Measurements from ENCODE around the gene OSBPL8. TPM values are rescaled to one million over a fixed set of nuclear protein-coding genes. Genes with fewer than 3 reads are reported as not detected.
"Not testable (repeated sequence)": the region's sequence is repeated elsewhere in the genome, so short reads cannot be mapped to it uniquely, and the experiment has no call there.

Gene OSBPL8
- total RNA-seq, 1 experiment from 2014 or later = 81.7 TPM

DNA sequence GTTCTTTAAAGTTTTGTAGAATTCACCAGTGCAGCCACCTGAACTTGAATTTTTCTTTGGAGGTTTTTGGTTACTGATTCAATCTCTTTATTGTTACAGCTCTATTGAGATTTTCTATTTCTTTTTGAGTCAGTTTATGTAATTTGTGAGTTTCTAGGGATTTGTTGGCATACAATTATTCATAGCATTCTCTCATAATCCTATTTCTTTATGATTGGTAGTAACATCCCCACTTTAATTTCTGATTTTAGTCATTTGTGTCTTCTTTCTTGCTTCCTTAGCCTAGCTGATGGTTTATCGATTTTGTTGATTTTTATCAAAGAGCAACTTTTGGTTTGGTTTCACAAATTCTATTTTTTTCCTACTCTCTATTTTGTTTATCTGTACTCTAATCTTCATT is 193.4 kb downstream of the OSBPL8 start:
- ChIA-PET CTCF (no interaction called here), POLR2A (no interaction called here)
- no peak overlapping the region for H3K4me3 Mint-ChIP-seq
- no peak for ATAC-seq
- H3K9me3 Mint-ChIP-seq = no peaks in the 10 kb centered on the region; the same call in 1 of the 2 replicates
- no peak overlapping the region for H3K27ac Mint-ChIP-seq
- H3K27me3 Mint-ChIP-seq (ENCODE audit: low read depth) = no peaks in the 10 kb centered on the region
- DNase-seq (ENCODE audit: low spot score) = no peak
- H3K4me1 Mint-ChIP-seq = no peaks in the 10 kb centered on the region
- TF ChIP-seq SOX15 (CRISPR knock-in tag; IDR thresholded peaks at IDR 0.05) (no peak), FOXJ3 (CRISPR knock-in tag; IDR thresholded peaks at IDR 0.05; ENCODE audit: borderline replicate concordance) (no peak), ZNF138 (CRISPR knock-in tag; conservative IDR thresholded peaks at IDR 0.05) (no peak)
- TF ChIP-seq, protein P1, sequence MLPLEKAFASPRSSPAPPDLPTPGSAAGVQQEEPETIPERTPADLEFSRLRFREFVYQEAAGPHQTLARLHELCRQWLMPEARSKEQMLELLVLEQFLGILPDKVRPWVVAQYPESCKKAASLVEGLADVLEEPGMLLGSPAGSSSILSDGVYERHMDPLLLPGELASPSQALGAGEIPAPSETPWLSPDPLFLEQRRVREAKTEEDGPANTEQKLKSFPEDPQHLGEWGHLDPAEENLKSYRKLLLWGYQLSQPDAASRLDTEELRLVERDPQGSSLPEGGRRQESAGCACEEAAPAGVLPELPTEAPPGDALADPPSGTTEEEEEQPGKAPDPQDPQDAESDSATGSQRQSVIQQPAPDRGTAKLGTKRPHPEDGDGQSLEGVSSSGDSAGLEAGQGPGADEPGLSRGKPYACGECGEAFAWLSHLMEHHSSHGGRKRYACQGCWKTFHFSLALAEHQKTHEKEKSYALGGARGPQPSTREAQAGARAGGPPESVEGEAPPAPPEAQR (CRISPR knock-in tag; IDR thresholded peaks at IDR 0.05) = no peak
- H3K36me3 Mint-ChIP-seq = peaks cover 45% of the 10 kb centered on the region

DNA sequence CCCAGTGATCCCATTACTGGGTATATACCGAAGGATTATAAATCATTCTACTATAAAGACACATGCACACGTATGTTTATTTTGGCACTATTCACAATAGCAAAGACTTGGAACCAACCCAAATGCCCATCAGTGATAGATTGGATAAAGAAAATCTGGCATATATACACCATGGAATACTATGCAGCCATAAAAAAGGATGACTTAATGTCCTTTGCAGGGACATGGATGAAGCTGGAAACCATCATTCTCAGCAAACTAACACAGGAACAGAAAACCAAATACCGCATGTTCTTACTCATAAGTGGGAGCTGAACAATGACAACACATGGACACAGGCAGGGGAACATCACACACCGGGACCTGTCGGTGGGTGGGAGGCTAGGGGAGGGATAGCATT is 195.4 kb downstream of the OSBPL8 start:
- POLR2A ChIA-PET; H3K9me3 Mint-ChIP-seq; H3K4me3 Mint-ChIP-seq; DNase-seq (ENCODE audit: low spot score); H3K27ac Mint-ChIP-seq; H3K27me3 Mint-ChIP-seq (ENCODE audit: low read depth); CTCF ChIA-PET; ATAC-seq; H3K4me1 Mint-ChIP-seq: not testable (repeated sequence)
- peaks cover 39% of the 10 kb centered on the region for H3K36me3 Mint-ChIP-seq

DNA sequence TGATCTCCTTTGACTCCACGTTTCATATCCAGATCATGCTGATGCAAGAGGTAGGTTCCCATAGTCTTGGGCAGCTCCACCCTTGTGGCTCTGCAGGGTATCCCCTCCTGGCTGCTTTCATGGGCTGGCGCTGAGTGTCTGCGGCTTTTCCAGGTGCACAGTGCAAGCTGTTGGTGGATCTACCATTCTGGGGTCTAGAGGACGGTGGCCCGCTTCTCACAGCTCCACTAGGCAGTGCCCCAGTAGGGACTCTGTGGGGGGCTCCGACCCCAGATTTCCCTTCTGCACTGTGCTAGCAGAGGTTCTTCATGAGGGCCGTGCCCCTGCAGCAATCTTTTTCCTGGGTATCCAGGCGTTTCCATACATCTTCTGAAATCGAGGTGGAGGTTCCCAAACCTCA is 199.3 kb downstream of the OSBPL8 start:
- Mint-ChIP-seq H3K36me3 (peaks cover 30% of the 10 kb centered on the region), H3K27ac (no peak overlapping the region), H3K9me3 (no peaks in the 10 kb centered on the region; the same call in 1 of the 2 replicates), H3K4me1 (no peaks in the 10 kb centered on the region), H3K4me3 (no peak overlapping the region), H3K27me3 (ENCODE audit: low read depth) (no peaks in the 10 kb centered on the region)
- ATAC-seq (no peak), DNase-seq (ENCODE audit: low spot score) (no peak)
- ChIA-PET POLR2A (no interaction called here), CTCF (no interaction called here)
- TF ChIP-seq, protein P2, sequence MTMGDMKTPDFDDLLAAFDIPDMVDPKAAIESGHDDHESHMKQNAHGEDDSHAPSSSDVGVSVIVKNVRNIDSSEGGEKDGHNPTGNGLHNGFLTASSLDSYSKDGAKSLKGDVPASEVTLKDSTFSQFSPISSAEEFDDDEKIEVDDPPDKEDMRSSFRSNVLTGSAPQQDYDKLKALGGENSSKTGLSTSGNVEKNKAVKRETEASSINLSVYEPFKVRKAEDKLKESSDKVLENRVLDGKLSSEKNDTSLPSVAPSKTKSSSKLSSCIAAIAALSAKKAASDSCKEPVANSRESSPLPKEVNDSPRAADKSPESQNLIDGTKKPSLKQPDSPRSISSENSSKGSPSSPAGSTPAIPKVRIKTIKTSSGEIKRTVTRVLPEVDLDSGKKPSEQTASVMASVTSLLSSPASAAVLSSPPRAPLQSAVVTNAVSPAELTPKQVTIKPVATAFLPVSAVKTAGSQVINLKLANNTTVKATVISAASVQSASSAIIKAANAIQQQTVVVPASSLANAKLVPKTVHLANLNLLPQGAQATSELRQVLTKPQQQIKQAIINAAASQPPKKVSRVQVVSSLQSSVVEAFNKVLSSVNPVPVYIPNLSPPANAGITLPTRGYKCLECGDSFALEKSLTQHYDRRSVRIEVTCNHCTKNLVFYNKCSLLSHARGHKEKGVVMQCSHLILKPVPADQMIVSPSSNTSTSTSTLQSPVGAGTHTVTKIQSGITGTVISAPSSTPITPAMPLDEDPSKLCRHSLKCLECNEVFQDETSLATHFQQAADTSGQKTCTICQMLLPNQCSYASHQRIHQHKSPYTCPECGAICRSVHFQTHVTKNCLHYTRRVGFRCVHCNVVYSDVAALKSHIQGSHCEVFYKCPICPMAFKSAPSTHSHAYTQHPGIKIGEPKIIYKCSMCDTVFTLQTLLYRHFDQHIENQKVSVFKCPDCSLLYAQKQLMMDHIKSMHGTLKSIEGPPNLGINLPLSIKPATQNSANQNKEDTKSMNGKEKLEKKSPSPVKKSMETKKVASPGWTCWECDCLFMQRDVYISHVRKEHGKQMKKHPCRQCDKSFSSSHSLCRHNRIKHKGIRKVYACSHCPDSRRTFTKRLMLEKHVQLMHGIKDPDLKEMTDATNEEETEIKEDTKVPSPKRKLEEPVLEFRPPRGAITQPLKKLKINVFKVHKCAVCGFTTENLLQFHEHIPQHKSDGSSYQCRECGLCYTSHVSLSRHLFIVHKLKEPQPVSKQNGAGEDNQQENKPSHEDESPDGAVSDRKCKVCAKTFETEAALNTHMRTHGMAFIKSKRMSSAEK (CRISPR knock-in tag; IDR thresholded peaks at IDR 0.05; ENCODE audit: borderline replicate concordance) = no peak
- TF ChIP-seq, protein P3, sequence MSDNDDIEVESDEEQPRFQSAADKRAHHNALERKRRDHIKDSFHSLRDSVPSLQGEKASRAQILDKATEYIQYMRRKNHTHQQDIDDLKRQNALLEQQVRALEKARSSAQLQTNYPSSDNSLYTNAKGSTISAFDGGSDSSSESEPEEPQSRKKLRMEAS (CRISPR knock-in tag; IDR thresholded peaks at IDR 0.05) = no peak
- TF ChIP-seq SOX15 (CRISPR knock-in tag; IDR thresholded peaks at IDR 0.05) (no peak), ATF1 (CRISPR knock-in tag; IDR thresholded peaks at IDR 0.05) (no peak), HMGA2 (CRISPR knock-in tag; IDR thresholded peaks at IDR 0.05) (no peak), CBFB (CRISPR knock-in tag; IDR thresholded peaks at IDR 0.05; ENCODE audit: low read depth) (no peak), MYBL2 (CRISPR knock-in tag; IDR thresholded peaks at IDR 0.05) (no peak), ZNF263 (CRISPR knock-in tag; IDR thresholded peaks at IDR 0.05; ENCODE audit: low read depth) (no peak), SMAD3 (CRISPR knock-in tag; IDR thresholded peaks at IDR 0.05; ENCODE audit: borderline replicate concordance) (no peak), ETV6 (CRISPR knock-in tag; IDR thresholded peaks at IDR 0.05) (no peak)
- TF ChIP-seq, protein P4, sequence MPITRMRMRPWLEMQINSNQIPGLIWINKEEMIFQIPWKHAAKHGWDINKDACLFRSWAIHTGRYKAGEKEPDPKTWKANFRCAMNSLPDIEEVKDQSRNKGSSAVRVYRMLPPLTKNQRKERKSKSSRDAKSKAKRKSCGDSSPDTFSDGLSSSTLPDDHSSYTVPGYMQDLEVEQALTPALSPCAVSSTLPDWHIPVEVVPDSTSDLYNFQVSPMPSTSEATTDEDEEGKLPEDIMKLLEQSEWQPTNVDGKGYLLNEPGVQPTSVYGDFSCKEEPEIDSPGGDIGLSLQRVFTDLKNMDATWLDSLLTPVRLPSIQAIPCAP (CRISPR knock-in tag; IDR thresholded peaks at IDR 0.05) = no peak
- TF ChIP-seq, protein P5, sequence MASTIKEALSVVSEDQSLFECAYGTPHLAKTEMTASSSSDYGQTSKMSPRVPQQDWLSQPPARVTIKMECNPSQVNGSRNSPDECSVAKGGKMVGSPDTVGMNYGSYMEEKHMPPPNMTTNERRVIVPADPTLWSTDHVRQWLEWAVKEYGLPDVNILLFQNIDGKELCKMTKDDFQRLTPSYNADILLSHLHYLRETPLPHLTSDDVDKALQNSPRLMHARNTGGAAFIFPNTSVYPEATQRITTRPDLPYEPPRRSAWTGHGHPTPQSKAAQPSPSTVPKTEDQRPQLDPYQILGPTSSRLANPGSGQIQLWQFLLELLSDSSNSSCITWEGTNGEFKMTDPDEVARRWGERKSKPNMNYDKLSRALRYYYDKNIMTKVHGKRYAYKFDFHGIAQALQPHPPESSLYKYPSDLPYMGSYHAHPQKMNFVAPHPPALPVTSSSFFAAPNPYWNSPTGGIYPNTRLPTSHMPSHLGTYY (CRISPR knock-in tag; IDR thresholded peaks at IDR 0.05) = no peak
- TF ChIP-seq, protein P6, sequence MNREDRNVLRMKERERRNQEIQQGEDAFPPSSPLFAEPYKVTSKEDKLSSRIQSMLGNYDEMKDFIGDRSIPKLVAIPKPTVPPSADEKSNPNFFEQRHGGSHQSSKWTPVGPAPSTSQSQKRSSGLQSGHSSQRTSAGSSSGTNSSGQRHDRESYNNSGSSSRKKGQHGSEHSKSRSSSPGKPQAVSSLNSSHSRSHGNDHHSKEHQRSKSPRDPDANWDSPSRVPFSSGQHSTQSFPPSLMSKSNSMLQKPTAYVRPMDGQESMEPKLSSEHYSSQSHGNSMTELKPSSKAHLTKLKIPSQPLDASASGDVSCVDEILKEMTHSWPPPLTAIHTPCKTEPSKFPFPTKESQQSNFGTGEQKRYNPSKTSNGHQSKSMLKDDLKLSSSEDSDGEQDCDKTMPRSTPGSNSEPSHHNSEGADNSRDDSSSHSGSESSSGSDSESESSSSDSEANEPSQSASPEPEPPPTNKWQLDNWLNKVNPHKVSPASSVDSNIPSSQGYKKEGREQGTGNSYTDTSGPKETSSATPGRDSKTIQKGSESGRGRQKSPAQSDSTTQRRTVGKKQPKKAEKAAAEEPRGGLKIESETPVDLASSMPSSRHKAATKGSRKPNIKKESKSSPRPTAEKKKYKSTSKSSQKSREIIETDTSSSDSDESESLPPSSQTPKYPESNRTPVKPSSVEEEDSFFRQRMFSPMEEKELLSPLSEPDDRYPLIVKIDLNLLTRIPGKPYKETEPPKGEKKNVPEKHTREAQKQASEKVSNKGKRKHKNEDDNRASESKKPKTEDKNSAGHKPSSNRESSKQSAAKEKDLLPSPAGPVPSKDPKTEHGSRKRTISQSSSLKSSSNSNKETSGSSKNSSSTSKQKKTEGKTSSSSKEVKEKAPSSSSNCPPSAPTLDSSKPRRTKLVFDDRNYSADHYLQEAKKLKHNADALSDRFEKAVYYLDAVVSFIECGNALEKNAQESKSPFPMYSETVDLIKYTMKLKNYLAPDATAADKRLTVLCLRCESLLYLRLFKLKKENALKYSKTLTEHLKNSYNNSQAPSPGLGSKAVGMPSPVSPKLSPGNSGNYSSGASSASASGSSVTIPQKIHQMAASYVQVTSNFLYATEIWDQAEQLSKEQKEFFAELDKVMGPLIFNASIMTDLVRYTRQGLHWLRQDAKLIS (CRISPR knock-in tag; IDR thresholded peaks at IDR 0.05; ENCODE audit: borderline replicate concordance) = no peak
- TF ChIP-seq, protein P7, sequence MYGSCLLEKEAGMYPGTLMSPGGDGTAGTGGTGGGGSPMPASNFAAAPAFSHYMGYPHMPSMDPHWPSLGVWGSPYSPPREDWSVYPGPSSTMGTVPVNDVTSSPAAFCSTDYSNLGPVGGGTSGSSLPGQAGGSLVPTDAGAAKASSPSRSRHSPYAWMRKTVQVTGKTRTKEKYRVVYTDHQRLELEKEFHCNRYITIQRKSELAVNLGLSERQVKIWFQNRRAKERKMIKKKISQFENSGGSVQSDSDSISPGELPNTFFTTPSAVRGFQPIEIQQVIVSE (CRISPR knock-in tag; IDR thresholded peaks at IDR 0.05; ENCODE audit: borderline replicate concordance) = no peak
- TF ChIP-seq, protein P8, sequence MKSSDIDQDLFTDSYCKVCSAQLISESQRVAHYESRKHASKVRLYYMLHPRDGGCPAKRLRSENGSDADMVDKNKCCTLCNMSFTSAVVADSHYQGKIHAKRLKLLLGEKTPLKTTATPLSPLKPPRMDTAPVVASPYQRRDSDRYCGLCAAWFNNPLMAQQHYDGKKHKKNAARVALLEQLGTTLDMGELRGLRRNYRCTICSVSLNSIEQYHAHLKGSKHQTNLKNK (CRISPR knock-in tag; IDR thresholded peaks at IDR 0.05) = no peak

Data from WTC11 (cell line).